ENCODE data around the gene ABCC5. TPM values are rescaled to one million over a fixed set of nuclear protein-coding genes. Genes with fewer than 3 reads are reported as not detected.

The ABCC5 gene
- total RNA-seq, 1 experiment from 2014 or later = 37.6 TPM

GRCh38 chr3:184066211-184066610 lies 48.5 kb upstream of the ABCC5 start:
- H3K27ac ChIP-seq (ENCODE audit: insufficient read length, low read depth, low read length) = no peak overlapping the region
- H3K79me2 ChIP-seq (ENCODE audit: insufficient read depth, low read length) = no peaks in the 10 kb centered on the region
- no peaks in the 10 kb centered on the region for H3K4me1 Mint-ChIP-seq
- H3K9me3 ChIP-seq (ENCODE audit: control insufficient read depth, low read depth, low read length) = no peaks in the 10 kb centered on the region
- H3K23ac ChIP-seq (ENCODE audit: insufficient read length, low read depth, low read length) = no peak overlapping the region
- no CpG with 5 or more reads among the region's 2 CpGs for WGBS (ENCODE audit: extremely low coverage, insufficient read length, low lambda C conversion rate)
- H3K79me1 ChIP-seq (ENCODE audit: insufficient read depth, low read depth, low read length, poor library complexity, severe bottlenecking) = no peaks in the 10 kb centered on the region
- no peak overlapping the region for H2AK5ac ChIP-seq (ENCODE audit: insufficient read length, low read length)
- no peak overlapping the region for H2BK5ac ChIP-seq (ENCODE audit: insufficient read length, low read length)
- no peaks in the 10 kb centered on the region for H3K4me1 ChIP-seq (ENCODE audit: insufficient read depth, low read length)
- 0 out of 2 replicates have a peak, but pooled peaks cover 1% of the 10 kb centered on the region for H3K27me3 Mint-ChIP-seq (ENCODE audit: low read depth)
- no peak overlapping the region for H3K4ac ChIP-seq (ENCODE audit: low read depth, low read length)
- H4K8ac ChIP-seq (replicated peaks; ENCODE audit: insufficient read length, low read depth, low read length) = no peak overlapping the region
- peaks cover 2 to 6% (median 2%) of the 10 kb centered on the region in 3 experiments; a peak in 4 of 7 replicates for H3K36me3 Mint-ChIP-seq (ENCODE audit: insufficient read depth in 1 of 3, low read depth in 3 of 3)
- H2AFZ ChIP-seq (ENCODE audit: low read length) = no peak overlapping the region
- TF ChIP-seq CTCF (conservative IDR thresholded peaks at IDR 0.05) = no peak
- H3K4me2 ChIP-seq (ENCODE audit: insufficient read depth, insufficient read length, low read length) = no peak overlapping the region
- no peak overlapping the region for H2BK20ac ChIP-seq (ENCODE audit: low read depth, low read length, poor library complexity, severe bottlenecking)
- H3K27me3 ChIP-seq (ENCODE audit: insufficient read depth, low read length) = no peaks in the 10 kb centered on the region
- no peak overlapping the region for H2BK120ac ChIP-seq (ENCODE audit: low read depth, low read length, poor library complexity, severe bottlenecking)
- no peak overlapping the region for H3K14ac ChIP-seq (ENCODE audit: insufficient read depth, low read length)
- no peaks in the 10 kb centered on the region for H4K20me1 ChIP-seq (ENCODE audit: control insufficient read depth, insufficient read depth, insufficient read length)
- H4K5ac ChIP-seq (ENCODE audit: insufficient read length, low read depth, low read length) = no peak overlapping the region
- H3K18ac ChIP-seq (ENCODE audit: insufficient read length, low read depth, low read length) = no peak overlapping the region
- H3K56ac ChIP-seq (ENCODE audit: insufficient read length, low read depth, low read length) = no peak overlapping the region
- H3T11ph ChIP-seq (ENCODE audit: low read length) = no peak overlapping the region
- H4K91ac ChIP-seq (ENCODE audit: insufficient read length, low read depth, low read length) = no peak overlapping the region
- H3K9me3 Mint-ChIP-seq = peaks cover 8 to 9% of the 10 kb centered on the region in 2 experiments
- H3K23me2 ChIP-seq (ENCODE audit: insufficient read length, low read depth, low read length, poor library complexity, severe bottlenecking) = no peaks in the 10 kb centered on the region
- H3K27ac Mint-ChIP-seq = no peak overlapping the region
- H2BK12ac ChIP-seq (ENCODE audit: insufficient read length, low read depth, low read length) = no peak overlapping the region
- no peak for DNase-seq
- no peak overlapping the region for H3K4me3 Mint-ChIP-seq
- H2BK15ac ChIP-seq (ENCODE audit: low read depth, low read length) = no peak overlapping the region
- no peak overlapping the region for H3K9ac ChIP-seq (ENCODE audit: extremely low read depth, insufficient read length, low read length)
